HEK293 (cell line): Measurements from ENCODE around the gene TNNI3K.

Experiments
- CTCF ChIA-PET: fragments of 350-600 bp; formaldehyde crosslinking; extraction: SDS; loops from one replicate; lab custom pipeline; 2021; ENCODE audit warnings: antibody characterized with exemption; lab: Yijun Ruan, JAX
- POLR2A ChIA-PET: fragments of 300-600 bp; formaldehyde crosslinking; extraction: SDS; loops from one replicate; lab custom pipeline; 2020; ENCODE audit warnings: antibody characterized with exemption, inconsistent platforms; lab: Yijun Ruan, JAX
- H3K27ac ChIP-seq: fragments of 200-500 bp; sonication (Bioruptor generic); 2 replicates; pipeline ENCODE4 v1.5.1; 2014; ENCODE audit warnings: low read depth, low read length, control low read depth, inconsistent platforms; ENCODE audit errors: extremely low read depth
- H3K36me3 ChIP-seq, 2 experiments: fragments of 200-500 bp in 1 of 2; sonication (Bioruptor generic) in 1 of 2; 1 replicate in 1 of 2; 2 replicates in 1 of 2; pipeline ENCODE4 v1.5.1; 2014 to 2017; ENCODE audit warnings: inconsistent platforms in 2 of 2, low read length in 2 of 2; ENCODE audit not compliant: control insufficient read depth in 2 of 2, insufficient read depth in 1 of 2
- H3K4me1 ChIP-seq: fragments of 200-500 bp; sonication (Bioruptor generic); 2 replicates; pipeline ENCODE4 v1.5.1; 2014; ENCODE audit warnings: mild to moderate bottlenecking, low read length, inconsistent platforms; ENCODE audit not compliant: control insufficient read depth, insufficient read depth
- H3K4me3 ChIP-seq: 2 replicates; pipeline ENCODE4 v1.5.1; 2011; ENCODE audit warnings: low read depth, mild to moderate bottlenecking, control low read depth, low read length, moderate library complexity
- H3K9me3 ChIP-seq: fragments of 200-500 bp; sonication (Bioruptor generic); 2 replicates; pipeline ENCODE4 v1.5.1; 2014; ENCODE audit warnings: low read depth, low read length, inconsistent platforms; ENCODE audit not compliant: control insufficient read depth, insufficient read depth
- KLF8 ChIP-seq: fragments of 450-650 bp; formaldehyde crosslinking; IDR thresholded peaks from 2 replicates; pipeline ENCODE4 v1.5.1; 2016; ENCODE audit warnings: missing biosample characterization, missing genetic modification characterization
- RBAK ChIP-seq: fragments of 450-650 bp; formaldehyde crosslinking; IDR thresholded peaks from 2 replicates; pipeline ENCODE4 v1.5.1; 2016; ENCODE audit warnings: missing biosample characterization, missing genetic modification characterization
- ZBTB48 ChIP-seq: fragments of 450-650 bp; formaldehyde crosslinking; IDR thresholded peaks from 2 replicates; pipeline ENCODE4 v1.5.1; 2016; ENCODE audit warnings: missing biosample characterization, missing genetic modification characterization
- ZBTB49 ChIP-seq: fragments of 450-650 bp; formaldehyde crosslinking; IDR thresholded peaks from 2 replicates; pipeline ENCODE4 v1.5.1; 2016; ENCODE audit warnings: missing biosample characterization, missing genetic modification characterization, low read depth
- ZNF132 ChIP-seq: fragments of 450-650 bp; formaldehyde crosslinking; IDR thresholded peaks from 2 replicates; pipeline ENCODE4 v1.5.1; 2017; ENCODE audit warnings: missing biosample characterization, missing genetic modification characterization, borderline replicate concordance
- ZNF155 ChIP-seq: fragments of 450-650 bp; formaldehyde crosslinking; IDR thresholded peaks from 2 replicates; pipeline ENCODE4 v1.5.1; 2016; ENCODE audit warnings: missing biosample characterization, missing genetic modification characterization
- ZNF175 ChIP-seq: fragments of 450-650 bp; formaldehyde crosslinking; IDR thresholded peaks from 2 replicates; pipeline ENCODE4 v1.5.1; 2016; ENCODE audit warnings: missing biosample characterization, missing genetic modification characterization
- ZNF19 ChIP-seq: fragments of 450-650 bp; formaldehyde crosslinking; IDR thresholded peaks from 2 replicates; pipeline ENCODE4; 2016; ENCODE audit warnings: missing biosample characterization, missing genetic modification characterization, low read depth
- ZNF223 ChIP-seq: fragments of 450-650 bp; formaldehyde crosslinking; IDR thresholded peaks from 2 replicates; pipeline ENCODE4 v1.5.1; 2016; ENCODE audit warnings: missing biosample characterization, missing genetic modification characterization
- ZNF24 ChIP-seq: fragments of 450-650 bp; formaldehyde crosslinking; IDR thresholded peaks from 2 replicates; pipeline ENCODE4 v1.5.1; 2016; ENCODE audit warnings: missing biosample characterization, missing genetic modification characterization
- ZNF248 ChIP-seq: fragments of 450-650 bp; formaldehyde crosslinking; IDR thresholded peaks from 2 replicates; pipeline ENCODE4 v1.5.1; 2017; ENCODE audit warnings: missing biosample characterization, missing genetic modification characterization
- ZNF280D ChIP-seq: fragments of 450-650 bp; formaldehyde crosslinking; IDR thresholded peaks from 2 replicates; pipeline ENCODE4 v1.5.1; 2016; ENCODE audit warnings: missing biosample characterization, missing genetic modification characterization
- ZNF324 ChIP-seq: fragments of 450-650 bp; formaldehyde crosslinking; IDR thresholded peaks from 2 replicates; pipeline ENCODE4 v1.5.1; 2016; ENCODE audit warnings: missing biosample characterization, missing genetic modification characterization
- ZNF335 ChIP-seq: fragments of 450-650 bp; formaldehyde crosslinking; conservative IDR thresholded peaks from 2 replicates; pipeline ENCODE4 v1.5.1; 2016; ENCODE audit warnings: missing biosample characterization, missing genetic modification characterization
- ZNF426 ChIP-seq: fragments of 450-650 bp; formaldehyde crosslinking; IDR thresholded peaks from 2 replicates; pipeline ENCODE4 v1.5.1; 2017; ENCODE audit warnings: missing biosample characterization, missing genetic modification characterization, mild to moderate bottlenecking, inconsistent platforms, moderate library complexity
- ZNF514 ChIP-seq: fragments of 450-650 bp; formaldehyde crosslinking; IDR thresholded peaks from 2 replicates; pipeline ENCODE4 v1.5.1; 2016; ENCODE audit warnings: missing biosample characterization, missing genetic modification characterization
- ZNF518A ChIP-seq: fragments of 450-650 bp; formaldehyde crosslinking; conservative IDR thresholded peaks from 2 replicates; pipeline ENCODE4 v1.5.1; 2016; ENCODE audit warnings: low read depth, missing biosample characterization, missing genetic modification characterization
- ZNF529 ChIP-seq: fragments of 450-650 bp; formaldehyde crosslinking; IDR thresholded peaks from 2 replicates; pipeline ENCODE4 v1.5.1; 2017; ENCODE audit warnings: missing genetic modification characterization, missing biosample characterization; ENCODE audit not compliant: insufficient replicate concordance
- ZNF561 ChIP-seq: fragments of 450-650 bp; IDR thresholded peaks from 2 replicates; pipeline ENCODE4 v1.5.1; 2018; ENCODE audit warnings: missing biosample characterization, missing genetic modification characterization, borderline replicate concordance
- ZNF596 ChIP-seq: fragments of 450-650 bp; IDR thresholded peaks from 2 replicates; pipeline ENCODE4 v1.5.0; 2018; ENCODE audit warnings: missing biosample characterization, mild to moderate bottlenecking, missing genetic modification characterization, moderate library complexity
- ZNF621 ChIP-seq: fragments of 450-650 bp; formaldehyde crosslinking; IDR thresholded peaks from 2 replicates; pipeline ENCODE4 v1.5.1; 2017; ENCODE audit warnings: missing biosample characterization, missing genetic modification characterization
- ZNF707 ChIP-seq: fragments of 450-650 bp; formaldehyde crosslinking; IDR thresholded peaks from 2 replicates; pipeline ENCODE4 v1.5.1; 2016; ENCODE audit warnings: missing biosample characterization, missing genetic modification characterization
- ZNF785 ChIP-seq: fragments of 450-650 bp; formaldehyde crosslinking; IDR thresholded peaks from 2 replicates; pipeline ENCODE4 v1.5.1; 2016; ENCODE audit warnings: missing biosample characterization, missing genetic modification characterization
- ZNF792 ChIP-seq: fragments of 450-650 bp; formaldehyde crosslinking; IDR thresholded peaks from 2 replicates; pipeline ENCODE4 v1.5.1; 2016; ENCODE audit warnings: missing biosample characterization, missing genetic modification characterization
- TF ChIP-seq, protein P1 (sequence below): fragments of 450-650 bp; IDR thresholded peaks from 2 replicates; pipeline ENCODE4 v1.5.1; 2018; ENCODE audit warnings: missing biosample characterization, missing genetic modification characterization
- TF ChIP-seq, protein P2 (sequence below): fragments of 450-650 bp; formaldehyde crosslinking; IDR thresholded peaks from 2 replicates; pipeline ENCODE4 v1.5.1; 2017; ENCODE audit warnings: missing biosample characterization, missing genetic modification characterization

TNNI3K gene

GRCh38 chr1:74412244-74412643 lies 177.1 kb downstream of the TNNI3K start (continued):
- TF ChIP-seq ZNF518A (tag by site-specific recombination) (no peak), ZNF132 (tag by site-specific recombination) (no peak), ZNF335 (tag by site-specific recombination) (no peak), ZNF24 (tag by site-specific recombination) (no peak), ZNF596 (tag by site-specific recombination) (no peak), ZNF248 (tag by site-specific recombination) (no peak), ZNF514 (no peak), ZNF175 (no peak), ZNF707 (tag by site-specific recombination) (no peak), ZNF792 (tag by site-specific recombination) (no peak)
- TF ChIP-seq, protein P1, sequence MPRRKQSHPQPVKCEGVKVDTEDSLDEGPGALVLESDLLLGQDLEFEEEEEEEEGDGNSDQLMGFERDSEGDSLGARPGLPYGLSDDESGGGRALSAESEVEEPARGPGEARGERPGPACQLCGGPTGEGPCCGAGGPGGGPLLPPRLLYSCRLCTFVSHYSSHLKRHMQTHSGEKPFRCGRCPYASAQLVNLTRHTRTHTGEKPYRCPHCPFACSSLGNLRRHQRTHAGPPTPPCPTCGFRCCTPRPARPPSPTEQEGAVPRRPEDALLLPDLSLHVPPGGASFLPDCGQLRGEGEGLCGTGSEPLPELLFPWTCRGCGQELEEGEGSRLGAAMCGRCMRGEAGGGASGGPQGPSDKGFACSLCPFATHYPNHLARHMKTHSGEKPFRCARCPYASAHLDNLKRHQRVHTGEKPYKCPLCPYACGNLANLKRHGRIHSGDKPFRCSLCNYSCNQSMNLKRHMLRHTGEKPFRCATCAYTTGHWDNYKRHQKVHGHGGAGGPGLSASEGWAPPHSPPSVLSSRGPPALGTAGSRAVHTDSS (tag by site-specific recombination): no peak
- TF ChIP-seq, protein P2, sequence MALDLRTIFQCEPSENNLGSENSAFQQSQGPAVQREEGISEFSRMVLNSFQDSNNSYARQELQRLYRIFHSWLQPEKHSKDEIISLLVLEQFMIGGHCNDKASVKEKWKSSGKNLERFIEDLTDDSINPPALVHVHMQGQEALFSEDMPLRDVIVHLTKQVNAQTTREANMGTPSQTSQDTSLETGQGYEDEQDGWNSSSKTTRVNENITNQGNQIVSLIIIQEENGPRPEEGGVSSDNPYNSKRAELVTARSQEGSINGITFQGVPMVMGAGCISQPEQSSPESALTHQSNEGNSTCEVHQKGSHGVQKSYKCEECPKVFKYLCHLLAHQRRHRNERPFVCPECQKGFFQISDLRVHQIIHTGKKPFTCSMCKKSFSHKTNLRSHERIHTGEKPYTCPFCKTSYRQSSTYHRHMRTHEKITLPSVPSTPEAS (tag by site-specific recombination): no peak

- H3K4me1 ChIP-seq: no peaks in the 10 kb centered on the region
- no peaks in the 10 kb centered on the region for H3K9me3 ChIP-seq
- H3K36me3 ChIP-seq: no peaks in the 10 kb centered on the region
- ChIA-PET POLR2A (no interaction called here), CTCF (no interaction called here)
- H3K27ac ChIP-seq: no peak overlapping the region
- H3K4me3 ChIP-seq: no peak overlapping the region
- TF ChIP-seq ZNF514 (no peak), KLF8 (tag by site-specific recombination) (no peak), ZBTB49 (tag by site-specific recombination) (no peak), RBAK (tag by site-specific recombination) (no peak), ZNF324 (no peak), ZNF280D (no peak), ZNF223 (tag by site-specific recombination) (no peak), ZNF621 (no peak), ZNF426 (tag by site-specific recombination) (no peak), ZNF561 (tag by site-specific recombination) (no peak), ZNF19 (tag by site-specific recombination) (no peak), ZNF785 (no peak), ZNF529 (tag by site-specific recombination) (no peak), ZNF155 (tag by site-specific recombination) (no peak), ZBTB48 (tag by site-specific recombination) (no peak)
These were observed 180.7 kb downstream of the TNNI3K start for GRCh38 chr1:74415935-74416334.
